Calu3 (cell line): Measurements from ENCODE around the gene ZCCHC13. TPM values are rescaled to one million over a fixed set of nuclear protein-coding genes. Genes with fewer than 3 reads are reported as not detected.
"Not testable (repeated sequence)": the region's sequence is repeated elsewhere in the genome, so short reads cannot be mapped to it uniquely, and the experiment has no call there.

Experiments used
- BruUV-seq: library from RNA; stranded (reverse); fragments of 400-500 nt; replicated peaks from 2 replicates; lab custom pipeline; 2021; lab: Mats Ljungman, UMichigan
- CTCF ChIA-PET: fragments of 300-600 bp; sonication (Branson Sonifier 250); formaldehyde crosslinking; loops from one replicate; lab custom pipeline; 2022; ENCODE audit warnings: antibody characterized with exemption; lab: Charles Lee
- DNase-seq: peaks from one replicate; pipeline ENCODE4 v3.0.0; 2022
- H3K27ac Mint-ChIP-seq: one replicate; pipeline ENCODE4 v1.8.0; 2022; ENCODE audit warnings: mixed read lengths; ENCODE audit not compliant: unreplicated experiment
- H3K27me3 Mint-ChIP-seq: one replicate; pipeline ENCODE4 v1.8.0; 2022; ENCODE audit warnings: mixed read lengths; ENCODE audit not compliant: unreplicated experiment
- H3K36me3 Mint-ChIP-seq: one replicate; pipeline ENCODE4 v1.8.0; 2022; ENCODE audit warnings: mild to moderate bottlenecking, moderate library complexity, mixed read lengths; ENCODE audit not compliant: insufficient read depth, unreplicated experiment
- H3K4me1 Mint-ChIP-seq: one replicate; pipeline ENCODE4 v1.8.0; 2022; ENCODE audit warnings: mild to moderate bottlenecking, low read depth, mixed read lengths; ENCODE audit not compliant: unreplicated experiment
- H3K4me3 Mint-ChIP-seq: one replicate; pipeline ENCODE4 v1.8.0; 2022; ENCODE audit warnings: mild to moderate bottlenecking, low read depth, moderate library complexity, mixed read lengths; ENCODE audit not compliant: unreplicated experiment
- H3K9me3 Mint-ChIP-seq: one replicate; pipeline ENCODE4 v1.8.0; 2022; ENCODE audit warnings: low read depth, mixed read lengths; ENCODE audit not compliant: unreplicated experiment
- CTCF ChIP-seq: fragments of 200-600 bp; IDR thresholded peaks from one replicate; pipeline ENCODE4 v1.8.0; 2022; ENCODE audit warnings: antibody characterized with exemption; ENCODE audit not compliant: unreplicated experiment
- intact Hi-C: fragments of 100-400 bp; cut with micrococcal nuclease; formaldehyde crosslinking; loops from one replicate; pipeline ENCODE4 v1.10.0; 2022; ENCODE audit not compliant: unreplicated experiment
- total RNA-seq: library from RNA; stranded (reverse); gene quantifications from 2 replicates; pipeline ENCODE4 v1.2.3, GENCODE V29; 2022

ZCCHC13 gene
- total RNA-seq, 1 experiment from 2014 or later = not detected

GRCh38 chrX:74295101-74295500 is 8.9 kb upstream of the ZCCHC13 start:
- H3K4me1 Mint-ChIP-seq = no peaks in the 10 kb centered on the region
- intact Hi-C loops = no loop called here
- peaks cover 2% of the 10 kb centered on the region for H3K9me3 Mint-ChIP-seq
- peaks cover 38% of the 10 kb centered on the region for H3K36me3 Mint-ChIP-seq
- no peaks in the 10 kb centered on the region for H3K27me3 Mint-ChIP-seq
- CTCF ChIA-PET = no interaction called here
- no peak overlapping the region for H3K27ac Mint-ChIP-seq
- no peak overlapping the region for H3K4me3 Mint-ChIP-seq
- DNase-seq = no peak
- no peak for TF ChIP-seq CTCF
- BruUV-seq = no TSS peak

GRCh38 chrX:74297766-74298165 is 6.2 kb upstream of the ZCCHC13 start:
- CTCF ChIA-PET = no interaction called here
- no TSS peak for BruUV-seq
- intact Hi-C loops = no loop called here
- TF ChIP-seq CTCF = no peak
- H3K9me3 Mint-ChIP-seq = peaks cover 2% of the 10 kb centered on the region
- H3K27me3 Mint-ChIP-seq = no peaks in the 10 kb centered on the region
- no peak overlapping the region for H3K27ac Mint-ChIP-seq
- H3K36me3 Mint-ChIP-seq = peaks cover 12% of the 10 kb centered on the region
- no peaks in the 10 kb centered on the region for H3K4me1 Mint-ChIP-seq
- H3K4me3 Mint-ChIP-seq = no peak overlapping the region
- no peak for DNase-seq

GRCh38 chrX:74300869-74301268 is 3.1 kb upstream of the ZCCHC13 start:
- no peak overlapping the region for H3K4me3 Mint-ChIP-seq
- no TSS peak for BruUV-seq
- CTCF ChIA-PET = no interaction called here
- H3K9me3 Mint-ChIP-seq = peaks cover 2% of the 10 kb centered on the region
- TF ChIP-seq CTCF = no peak
- DNase-seq = no peak
- no peaks in the 10 kb centered on the region for H3K4me1 Mint-ChIP-seq
- intact Hi-C loops = no loop called here
- H3K36me3 Mint-ChIP-seq = no peaks in the 10 kb centered on the region
- H3K27ac Mint-ChIP-seq = no peak overlapping the region
- H3K27me3 Mint-ChIP-seq = no peaks in the 10 kb centered on the region

- Mint-ChIP-seq H3K27me3 (peaks cover 12% of the 10 kb centered on the region), H3K9me3 (no peaks in the 10 kb centered on the region), H3K4me3 (no peak overlapping the region), H3K27ac (no peak overlapping the region), H3K36me3 (no peaks in the 10 kb centered on the region), H3K4me1 (no peaks in the 10 kb centered on the region)
- no peak for DNase-seq
- TF ChIP-seq CTCF = no peak
- intact Hi-C loops = no loop called here
- BruUV-seq = no TSS peak
- CTCF ChIA-PET = no interaction called here
Observed at GRCh38 chrX:74318672-74319071, 14.7 kb downstream of the ZCCHC13 start.

GRCh38 chrX:74319321-74319720 is 15.3 kb downstream of the ZCCHC13 start:
- H3K9me3 Mint-ChIP-seq, CTCF ChIA-PET, DNase-seq, intact Hi-C loops, BruUV-seq, H3K27ac Mint-ChIP-seq, H3K36me3 Mint-ChIP-seq, H3K4me1 Mint-ChIP-seq, H3K4me3 Mint-ChIP-seq: not testable (repeated sequence)
- H3K27me3 Mint-ChIP-seq = peaks cover 12% of the 10 kb centered on the region
